ENCODE measurements around the gene ADCY5. TPM values are rescaled to one million over a fixed set of nuclear protein-coding genes. Genes with fewer than 3 reads are reported as not detected.

Gene ADCY5
- total RNA-seq, 1 donor from 2014 or later, result 4.0 TPM

- no peaks in the 10 kb centered on the region for H3K36me3 ChIP-seq
- ATAC-seq (no peak), DNase-seq (no peak)
- no peaks in the 10 kb centered on the region for H3K27me3 ChIP-seq
- no peak overlapping the region for H3K27ac ChIP-seq
- no peaks in the 10 kb centered on the region for H3K9me3 ChIP-seq
- H3K4me1 ChIP-seq, result no peaks in the 10 kb centered on the region
- TF ChIP-seq, protein P1, sequence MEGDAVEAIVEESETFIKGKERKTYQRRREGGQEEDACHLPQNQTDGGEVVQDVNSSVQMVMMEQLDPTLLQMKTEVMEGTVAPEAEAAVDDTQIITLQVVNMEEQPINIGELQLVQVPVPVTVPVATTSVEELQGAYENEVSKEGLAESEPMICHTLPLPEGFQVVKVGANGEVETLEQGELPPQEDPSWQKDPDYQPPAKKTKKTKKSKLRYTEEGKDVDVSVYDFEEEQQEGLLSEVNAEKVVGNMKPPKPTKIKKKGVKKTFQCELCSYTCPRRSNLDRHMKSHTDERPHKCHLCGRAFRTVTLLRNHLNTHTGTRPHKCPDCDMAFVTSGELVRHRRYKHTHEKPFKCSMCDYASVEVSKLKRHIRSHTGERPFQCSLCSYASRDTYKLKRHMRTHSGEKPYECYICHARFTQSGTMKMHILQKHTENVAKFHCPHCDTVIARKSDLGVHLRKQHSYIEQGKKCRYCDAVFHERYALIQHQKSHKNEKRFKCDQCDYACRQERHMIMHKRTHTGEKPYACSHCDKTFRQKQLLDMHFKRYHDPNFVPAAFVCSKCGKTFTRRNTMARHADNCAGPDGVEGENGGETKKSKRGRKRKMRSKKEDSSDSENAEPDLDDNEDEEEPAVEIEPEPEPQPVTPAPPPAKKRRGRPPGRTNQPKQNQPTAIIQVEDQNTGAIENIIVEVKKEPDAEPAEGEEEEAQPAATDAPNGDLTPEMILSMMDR (IDR thresholded peaks at IDR 0.05), result no peak
- intact Hi-C loops (cut with DNase I), result loop anchor here (5.0 kb wide), 1 partner anchor 159 kb away; no protein-coding TSS in a partner anchor
- H3K4me3 ChIP-seq, result no peak overlapping the region
Observed at GRCh38 chr3:123486460-123486859, 37.6 kb upstream of the ADCY5 start.

GRCh38 chr3:123485551-123485950, 36.7 kb upstream of the ADCY5 start:
- Histone ChIP-seq H3K9me3 (no peaks in the 10 kb centered on the region), H3K27me3 (no peaks in the 10 kb centered on the region), H3K4me3 (no peak overlapping the region), H3K27ac (no peak overlapping the region), H3K4me1 (no peaks in the 10 kb centered on the region), H3K36me3 (no peaks in the 10 kb centered on the region)
- no peak for DNase-seq
- TF ChIP-seq, protein P1 (IDR thresholded peaks at IDR 0.05), result no peak
- no peak for ATAC-seq
- intact Hi-C loops (cut with DNase I), result loop anchor here (5.0 kb wide), 1 partner anchor 158 kb away; no protein-coding TSS in a partner anchor

- no peak for DNase-seq
- Histone ChIP-seq H3K9me3 (no peaks in the 10 kb centered on the region), H3K4me3 (no peak overlapping the region), H3K27me3 (no peaks in the 10 kb centered on the region), H3K36me3 (no peaks in the 10 kb centered on the region), H3K4me1 (no peaks in the 10 kb centered on the region), H3K27ac (no peak overlapping the region)
- TF ChIP-seq, protein P1 (IDR thresholded peaks at IDR 0.05), result no peak
- intact Hi-C loops (cut with DNase I), result no loop called here
- ATAC-seq, result no peak
Observed at GRCh38 chr3:123483146-123483545, 34.3 kb upstream of the ADCY5 start.

GRCh38 chr3:123481722-123482457, 33.0 kb upstream of the ADCY5 start:
- Histone ChIP-seq H3K4me1 (no peaks in the 10 kb centered on the region), H3K36me3 (no peaks in the 10 kb centered on the region), H3K4me3 (no peak overlapping the region), H3K9me3 (no peaks in the 10 kb centered on the region), H3K27me3 (no peaks in the 10 kb centered on the region), H3K27ac (no peak overlapping the region)
- DNase-seq (no peak), ATAC-seq (no peak)
- TF ChIP-seq, protein P1 (IDR thresholded peaks at IDR 0.05), result no peak
- intact Hi-C loops (cut with DNase I), result no loop called here

DNA sequence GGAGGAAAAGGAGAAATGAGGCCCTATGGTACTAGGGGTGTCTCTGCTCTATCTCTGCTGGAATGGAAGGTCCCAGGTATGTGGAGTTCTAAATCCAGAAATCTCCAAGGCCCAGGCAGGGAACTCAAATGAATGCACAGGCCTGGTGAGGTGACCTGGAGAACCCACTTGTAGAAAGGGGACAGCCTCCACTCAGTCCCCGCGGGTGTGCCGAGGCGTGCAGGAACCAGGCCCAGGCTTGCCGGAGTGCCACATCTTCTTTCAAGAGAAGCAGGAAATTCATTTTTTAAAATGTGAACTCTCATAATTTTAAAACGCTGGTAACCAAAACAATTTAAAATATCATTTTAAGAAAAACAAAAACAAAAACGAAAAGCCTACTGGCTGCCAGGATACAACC, 32.2 kb upstream of the ADCY5 start:
- H3K27ac ChIP-seq, result no peak overlapping the region
- H3K9me3 ChIP-seq, result no peaks in the 10 kb centered on the region
- no peak overlapping the region for H3K4me3 ChIP-seq
- no peaks in the 10 kb centered on the region for H3K27me3 ChIP-seq
- intact Hi-C loops (cut with DNase I), result no loop called here
- no peaks in the 10 kb centered on the region for H3K4me1 ChIP-seq
- DNase-seq (no peak), ATAC-seq (no peak)
- H3K36me3 ChIP-seq, result no peaks in the 10 kb centered on the region
- TF ChIP-seq, protein P1 (IDR thresholded peaks at IDR 0.05), result no peak
